Endothelial cell of umbilical vein (primary cell): ENCODE results near the gene FLRT2. TPM values are rescaled to one million over a fixed set of nuclear protein-coding genes. Genes with fewer than 3 reads are reported as not detected.

Source experiments
- BruUV-seq: library from RNA; stranded (reverse); fragments of 400-500 nt; replicated peaks from 2 replicates; lab custom pipeline; 2021; lab: Mats Ljungman, UMichigan
- CTCF ChIA-PET: fragments of 300-600, 350-600 bp; sonication (Branson Sonifier 250); formaldehyde crosslinking; loops from one replicate; lab custom pipeline; 2021; ENCODE audit warnings: antibody characterized with exemption, inconsistent platforms; lab: Charles Lee
- POLR2A ChIA-PET: fragments of 300-600, 350-600 bp; sonication (Branson Sonifier 250); formaldehyde crosslinking; loops from one replicate; lab custom pipeline; 2021; ENCODE audit warnings: antibody characterized with exemption, inconsistent platforms; lab: Charles Lee
- DNase-seq: peaks from one replicate; pipeline ENCODE4 v3.0.0-alpha.2; 2011; ENCODE audit warnings: low read depth, low spot score
- FAIRE-seq: peaks from 2 replicates; lab custom pipeline; 2011; peaks lifted over from hg19 to GRCh38; lab: Jason Lieb, UNC
- H2AFZ ChIP-seq: 2 replicates; pipeline ENCODE4 v1.6.0; 2012; ENCODE audit warnings: low read depth, low read length, control low read depth, inconsistent platforms
- H3K27ac ChIP-seq: 2 replicates; pipeline ENCODE4 v1.5.1; 2011; ENCODE audit warnings: low read depth, mild to moderate bottlenecking, control low read depth, low read length, moderate library complexity; ENCODE audit not compliant: insufficient read depth
- H3K27me3 ChIP-seq, 2 experiments: 2 replicates each; pipeline versions ENCODE4 v1.6.0 to v1.6.1; 2011; ENCODE audit warnings: low read length in 2 of 2, mixed read lengths in 1 of 2; ENCODE audit not compliant: control insufficient read depth in 2 of 2, insufficient read depth in 2 of 2
- H3K36me3 ChIP-seq, 2 experiments: 2 replicates in 1 of 2; 3 replicates in 1 of 2; pipeline ENCODE4 v1.5.1; 2011; ENCODE audit warnings: low read length in 2 of 2, mild to moderate bottlenecking in 1 of 2, moderate library complexity in 1 of 2; ENCODE audit not compliant: control insufficient read depth in 2 of 2, insufficient read depth in 2 of 2; ENCODE audit errors: extremely low read depth in 1 of 2
- H3K4me1 ChIP-seq: 3 replicates; pipeline ENCODE4 v1.5.1; 2011; ENCODE audit warnings: mild to moderate bottlenecking, low read length; ENCODE audit not compliant: control insufficient read depth, insufficient read depth; ENCODE audit errors: extremely low read depth
- H3K4me2 ChIP-seq: 2 replicates; pipeline ENCODE4 v1.6.1; 2011; ENCODE audit warnings: low read length, control low read depth, mixed read lengths; ENCODE audit not compliant: insufficient read depth
- H3K4me3 ChIP-seq, 3 experiments: fragments of 200-600 bp in 1 of 3; sonication (generic), shearing (Covaris generic) in 1 of 3; replicated peaks in 1 of 3; 2 replicates each; pipeline ENCODE4 v1.5.1; 2011 to 2016; ENCODE audit warnings: control low read depth in 3 of 3, low read length in 3 of 3, mild to moderate bottlenecking in 2 of 3, inconsistent platforms in 1 of 3, low read depth in 1 of 3, moderate library complexity in 1 of 3; ENCODE audit not compliant: insufficient read depth in 1 of 3
- H3K79me2 ChIP-seq: 2 replicates; pipeline ENCODE4 v1.6.0; 2012; ENCODE audit warnings: low read length, inconsistent platforms; ENCODE audit not compliant: control insufficient read depth, insufficient read depth
- H3K9ac ChIP-seq: replicated peaks from 2 replicates; pipeline ENCODE3; 2011; ENCODE audit warnings: low read length, control low read depth; ENCODE audit not compliant: insufficient read depth; ENCODE audit errors: extremely low read depth
- H3K9me1 ChIP-seq: replicated peaks from 3 replicates; pipeline ENCODE4 v1.6.0; 2011; ENCODE audit warnings: mild to moderate bottlenecking, low read length; ENCODE audit not compliant: control insufficient read depth, insufficient read depth; ENCODE audit errors: extremely low read depth
- H3K9me3 ChIP-seq: replicated peaks from 2 replicates; pipeline ENCODE4 v1.5.1; 2012; ENCODE audit warnings: low read length, inconsistent platforms; ENCODE audit not compliant: control insufficient read depth, insufficient read depth
- H4K20me1 ChIP-seq: replicated peaks from 2 replicates; pipeline ENCODE3; 2011; ENCODE audit warnings: mild to moderate bottlenecking, low read length; ENCODE audit not compliant: control insufficient read depth, insufficient read depth; ENCODE audit errors: extremely low read depth
- FOS ChIP-seq: IDR thresholded peaks from 2 replicates; pipeline ENCODE4 v1.6.1; 2011; ENCODE audit warnings: mild to moderate bottlenecking, low read length, moderate library complexity, borderline replicate concordance; ENCODE audit not compliant: insufficient read depth
- GATA2 ChIP-seq: IDR thresholded peaks from 2 replicates; pipeline ENCODE4 v1.7.0; 2011; ENCODE audit warnings: low read depth, mild to moderate bottlenecking, moderate library complexity, mixed read lengths, low read length; ENCODE audit not compliant: insufficient read length, insufficient read depth
- MYC ChIP-seq: IDR thresholded peaks from one replicate; pipeline ENCODE4 v1.6.1; 2011; ENCODE audit warnings: mild to moderate bottlenecking, low read depth, low read length
- dilution Hi-C: fragments of 300-500 bp; cut with MboI; formaldehyde crosslinking; loops from one replicate; pipeline ENCODE4 v1.15.0; 2019; ENCODE audit warnings: low sequenced_read_pairs; ENCODE audit not compliant: extremely low pct_ligation_motif_present
- intact Hi-C: fragments of 100-400 bp; cut with micrococcal nuclease; formaldehyde crosslinking; loops from one replicate; pipeline ENCODE4 v1.10.0; 2022
- polyA plus RNA-seq, 4 experiments: library from polyadenylated mRNA; depleted of rRNA in 3 of 4; stranded (reverse) in 3 of 4; unstranded in 1 of 4; fragments of >200 nt; gene quantifications; 2 replicates each; pipeline versions ENCODE4 v1.2.1 to v1.2.3, GENCODE V29; 2011 to 2012; ENCODE audit warnings: missing spikeins in 1 of 4
- total RNA-seq: library from RNA; stranded (reverse); gene quantifications from 2 replicates; pipeline ENCODE4 v1.2.3, GENCODE V29; 2021

Gene FLRT2
- total and polyA plus RNA-seq, 2 donors (not counting 3 experiments of a cell fraction or from before 2014, with no cell fraction given) = 202 to 229 TPM

- H3K9ac ChIP-seq = no peak overlapping the region
- no peaks in the 10 kb centered on the region for H3K9me1 ChIP-seq
- no TSS peak for BruUV-seq
- H3K79me2 ChIP-seq = no peaks in the 10 kb centered on the region
- no peak for FAIRE-seq
- no peak overlapping the region for H3K4me3 ChIP-seq
- no peak overlapping the region for H3K27ac ChIP-seq
- ChIA-PET POLR2A (no interaction called here), CTCF (no interaction called here)
- TF ChIP-seq FOS (no peak), MYC (no peak), GATA2 (no peak)
- H3K36me3 ChIP-seq = no peaks in the 10 kb centered on the region
- H3K9me3 ChIP-seq = no peaks in the 10 kb centered on the region
- intact Hi-C loops = no loop called here
- H3K27me3 ChIP-seq = no peaks in the 10 kb centered on the region
- dilution Hi-C loops = no loop called here
- no peaks in the 10 kb centered on the region for H4K20me1 ChIP-seq
- no peaks in the 10 kb centered on the region for H3K4me1 ChIP-seq
- no peak overlapping the region for H3K4me2 ChIP-seq
- no peak for DNase-seq
- no peak overlapping the region for H2AFZ ChIP-seq
These were observed 173.1 kb downstream of the FLRT2 start for GRCh38 chr14:85702997-85703396.
